ENCODE measurements around the gene DENND4C. TPM values are rescaled to one million over a fixed set of nuclear protein-coding genes. Genes with fewer than 3 reads are reported as not detected.

DENND4C gene
- total RNA-seq, 1 experiment from 2014 or later: 40.1 TPM

- no peak for TF ChIP-seq CTCF (IDR thresholded peaks at IDR 0.05; ENCODE audit: insufficient read depth in 1 of 2, low read depth in 1 of 2, low read length in 1 of 2, severe bottlenecking in 1 of 2, unreplicated experiment in 1 of 2)
- Histone ChIP-seq H3K27me3 (replicated peaks; ENCODE audit: control insufficient read depth, insufficient read depth, low read length) (no peaks in the 10 kb centered on the region), H3K4me3 (ENCODE audit: low read depth, low read length) (no peak overlapping the region), H3K9me3 (peaks cover 9% of the 10 kb centered on the region), H3K36me3 (ENCODE audit: control insufficient read depth, insufficient read depth, low read length) (no peaks in the 10 kb centered on the region), H3K4me1 (peaks cover 20% of the 10 kb centered on the region; the same call in 1 of the 2 replicates)
- H3K4me1 Mint-ChIP-seq (ENCODE audit: low read depth, unreplicated experiment): no peaks in the 10 kb centered on the region
- no peaks in the 10 kb centered on the region for H3K27me3 Mint-ChIP-seq (ENCODE audit: insufficient read depth, unreplicated experiment)
- peaks cover 10% of the 10 kb centered on the region for H3K9me3 Mint-ChIP-seq (ENCODE audit: unreplicated experiment)
- H3K36me3 Mint-ChIP-seq (ENCODE audit: insufficient read depth, unreplicated experiment): no peaks in the 10 kb centered on the region
- H3K4me3 Mint-ChIP-seq (ENCODE audit: unreplicated experiment): no peak overlapping the region
- DNase-seq: no peak
- BruUV-seq (replicated peaks): no TSS peak
- POLR2A ChIA-PET: no interaction called here
- CTCF ChIA-PET: no interaction called here
- no peak overlapping the region for H3K27ac Mint-ChIP-seq (ENCODE audit: unreplicated experiment)
- intact Hi-C loops (cut with micrococcal nuclease; ENCODE audit: unreplicated experiment): loop anchor here (5.0 kb wide), 1 partner anchor 33 kb away; no protein-coding TSS in a partner anchor
These were observed 175.3 kb downstream of the DENND4C start for GRCh38 chr9:19405771-19406170.

GRCh38 chr9:19408316-19408692, 177.8 kb downstream of the DENND4C start:
- peaks cover under 1% of the 10 kb centered on the region for H3K9me3 Mint-ChIP-seq (ENCODE audit: unreplicated experiment)
- BruUV-seq (replicated peaks): TSS peak; percentile 69
- no peaks in the 10 kb centered on the region for H3K27me3 Mint-ChIP-seq (ENCODE audit: insufficient read depth, unreplicated experiment)
- no peaks in the 10 kb centered on the region for H3K36me3 Mint-ChIP-seq (ENCODE audit: insufficient read depth, unreplicated experiment)
- CTCF ChIA-PET: interaction anchor here (1.1 kb wide), 1 partner anchor 56 kb away, joined by 4 read pairs; no protein-coding TSS in a partner anchor
- TF ChIP-seq CTCF (IDR thresholded peaks at IDR 0.05; ENCODE audit: insufficient read depth in 1 of 2, low read depth in 1 of 2, low read length in 1 of 2, severe bottlenecking in 1 of 2, unreplicated experiment in 1 of 2): no peak
- peak overlapping the region; percentile 96 for H3K4me3 Mint-ChIP-seq (ENCODE audit: unreplicated experiment)
- H3K27me3 ChIP-seq (replicated peaks; ENCODE audit: control insufficient read depth, insufficient read depth, low read length): no peaks in the 10 kb centered on the region
- no peaks in the 10 kb centered on the region for H3K4me1 Mint-ChIP-seq (ENCODE audit: low read depth, unreplicated experiment)
- no peak for DNase-seq
- no peaks in the 10 kb centered on the region; the same call in none of the 2 replicates for H3K9me3 ChIP-seq
- H3K36me3 ChIP-seq (ENCODE audit: control insufficient read depth, insufficient read depth, low read length): no peaks in the 10 kb centered on the region
- H3K4me3 ChIP-seq (ENCODE audit: low read depth, low read length): peak overlapping the region; percentile 27
- peaks cover 20% of the 10 kb centered on the region; the same call in 1 of the 2 replicates for H3K4me1 ChIP-seq
- no peak overlapping the region for H3K27ac Mint-ChIP-seq (ENCODE audit: unreplicated experiment)
- intact Hi-C loops (cut with micrococcal nuclease; ENCODE audit: unreplicated experiment): loop anchor here (1.0 to 5.0 kb wide), 3 partner anchors 28 to 48 kb away; partner anchors contain the start of gene RPS6
- POLR2A ChIA-PET: no interaction called here

- intact Hi-C loops (cut with micrococcal nuclease; ENCODE audit: unreplicated experiment): loop anchor here (1.0 to 5.0 kb wide), 3 partner anchors 29 to 48 kb away; partner anchors contain the start of gene RPS6
- Mint-ChIP-seq H3K27me3 (ENCODE audit: insufficient read depth, unreplicated experiment) (no peaks in the 10 kb centered on the region), H3K27ac (ENCODE audit: unreplicated experiment) (peak within 1 kb of the TSS; percentile 55), H3K4me3 (ENCODE audit: unreplicated experiment) (peak within 1 kb of the TSS; percentile 96), H3K36me3 (ENCODE audit: insufficient read depth, unreplicated experiment) (no peaks in the 10 kb centered on the region), H3K4me1 (ENCODE audit: low read depth, unreplicated experiment) (no peaks in the 10 kb centered on the region), H3K9me3 (ENCODE audit: unreplicated experiment) (no peaks in the 10 kb centered on the region)
- no peak for TF ChIP-seq CTCF (IDR thresholded peaks at IDR 0.05; ENCODE audit: insufficient read depth in 1 of 2, low read depth in 1 of 2, low read length in 1 of 2, severe bottlenecking in 1 of 2, unreplicated experiment in 1 of 2)
- Histone ChIP-seq H3K9me3 (no peaks in the 10 kb centered on the region; the same call in 1 of the 2 replicates), H3K36me3 (ENCODE audit: control insufficient read depth, insufficient read depth, low read length) (no peaks in the 10 kb centered on the region), H3K4me3 (ENCODE audit: low read depth, low read length) (peak within 1 kb of the TSS; percentile 48), H3K27me3 (replicated peaks; ENCODE audit: control insufficient read depth, insufficient read depth, low read length) (no peaks in the 10 kb centered on the region), H3K4me1 (peaks cover 19% of the 10 kb centered on the region; the same call in 1 of the 2 replicates)
- peak; percentile 92 to 95 for DNase-seq
- POLR2A ChIA-PET: no interaction called here
- CTCF ChIA-PET: interaction anchor here (1.1 kb wide), 1 partner anchor 56 kb away, joined by 4 read pairs; no protein-coding TSS in a partner anchor
- no TSS peak for BruUV-seq (replicated peaks)
These were observed 178.4 kb downstream of the DENND4C start, which contains the start of gene ACER2 for GRCh38 chr9:19408693-19409400. Gene ACER2, plus strand, starts transcription at chr9:19409009. Its CDS starts 76 bp downstream, at chr9:19409085.

Data from Caco-2 (cell line).